ENCODE data around the gene ANK3. TPM values are rescaled to one million over a fixed set of nuclear protein-coding genes. Genes with fewer than 3 reads are reported as not detected.
"Not testable (repeated sequence)": the region's sequence is repeated elsewhere in the genome, so short reads cannot be mapped to it uniquely, and the experiment has no call there.

Gene ANK3
- polyA plus RNA-seq, 1 donor from 2014 or later, result 114 TPM

GRCh38 chr10:60040014-60040662, 349.5 kb downstream of the ANK3 start:
- H2AFZ ChIP-seq (ENCODE audit: low read depth, low read length), result no peak overlapping the region
- TF ChIP-seq CTCF (IDR thresholded peaks at IDR 0.05; ENCODE audit: poor library complexity, severe bottlenecking) (no peak), REST (IDR thresholded peaks at IDR 0.05; ENCODE audit: borderline replicate concordance) (no peak), MXI1 (conservative IDR thresholded peaks at IDR 0.05; ENCODE audit: poor library complexity, severe bottlenecking) (no peak)
- no peaks in the 10 kb centered on the region for H3K27me3 ChIP-seq (ENCODE audit: insufficient read depth, low read depth, low read length)

DNA sequence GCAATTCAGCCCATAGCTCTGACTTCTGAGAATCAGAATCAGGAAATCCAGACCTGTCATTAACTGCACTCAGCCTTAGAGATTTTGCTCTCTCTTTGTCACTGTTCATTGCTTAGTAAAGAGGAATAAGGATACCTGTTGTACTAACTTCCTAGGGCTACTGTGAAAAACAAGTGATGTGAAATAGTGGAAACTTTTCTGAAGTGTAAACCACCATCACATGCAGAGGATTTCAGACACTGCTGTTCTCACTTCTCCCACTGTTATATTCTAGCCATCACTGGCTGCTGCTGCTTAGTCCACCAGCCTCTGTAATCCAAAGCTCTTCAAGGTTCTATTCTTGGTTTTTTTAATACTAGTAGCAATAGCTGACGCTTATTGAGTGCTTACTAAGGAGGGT, 353.7 kb downstream of the ANK3 start:
- no peaks in the 10 kb centered on the region for H3K9me3 ChIP-seq (ENCODE audit: low read length)
- no peak overlapping the region for H3K4me2 ChIP-seq (ENCODE audit: low read length)
- no peaks in the 10 kb centered on the region for H3F3A ChIP-seq (ENCODE audit: insufficient read depth, low read length, poor library complexity, severe bottlenecking)
- H4K20me1 ChIP-seq (ENCODE audit: insufficient read depth), result no peaks in the 10 kb centered on the region
- TF ChIP-seq MXI1 (conservative IDR thresholded peaks at IDR 0.05; ENCODE audit: poor library complexity, severe bottlenecking) (no peak), SMC3 (conservative IDR thresholded peaks at IDR 0.05; ENCODE audit: poor library complexity) (no peak), CTCF (IDR thresholded peaks at IDR 0.05; ENCODE audit: poor library complexity, severe bottlenecking) (no peak), TAF1 (IDR thresholded peaks at IDR 0.05; ENCODE audit: low read depth) (no peak), EZH2 (IDR thresholded peaks at IDR 0.05; ENCODE audit: borderline replicate concordance, insufficient read depth, low read length, poor library complexity, severe bottlenecking) (no peak), REST (IDR thresholded peaks at IDR 0.05; ENCODE audit: borderline replicate concordance) (no peak), POLR2AphosphoS5 (IDR thresholded peaks at IDR 0.05) (no peak), RAD21 (conservative IDR thresholded peaks at IDR 0.05) (no peak), EP300 (conservative IDR thresholded peaks at IDR 0.05; ENCODE audit: poor library complexity, severe bottlenecking) (no peak)
- no peak overlapping the region for H3K27ac ChIP-seq (ENCODE audit: low read length)
- H3K36me3 ChIP-seq (ENCODE audit: insufficient read depth, low read length), result peaks cover 19% of the 10 kb centered on the region
- no peak overlapping the region for H3K9ac ChIP-seq (ENCODE audit: low read length)
- H3K79me2 ChIP-seq (replicated peaks; ENCODE audit: insufficient read depth, low read length), result no peaks in the 10 kb centered on the region
- no peak overlapping the region for H2AFZ ChIP-seq (ENCODE audit: low read depth, low read length)
- no peaks in the 10 kb centered on the region for H3K9me2 ChIP-seq (ENCODE audit: insufficient read depth, low read length)
- H3K4me3 ChIP-seq (ENCODE audit: low read length), result no peak overlapping the region
- H3K27me3 ChIP-seq (ENCODE audit: insufficient read depth, low read depth, low read length), result no peaks in the 10 kb centered on the region

More at GRCh38 chr10:60040014-60040662, 349.5 kb downstream of the ANK3 start:
- H3K9me3 ChIP-seq (ENCODE audit: low read length), result no peaks in the 10 kb centered on the region
- no peaks in the 10 kb centered on the region for H3K79me2 ChIP-seq (replicated peaks; ENCODE audit: insufficient read depth, low read length)
- H3K4me2 ChIP-seq (ENCODE audit: low read length), result no peak overlapping the region
- no peak overlapping the region for H3K27ac ChIP-seq (ENCODE audit: low read length)
- H4K20me1 ChIP-seq (ENCODE audit: insufficient read depth), result no peaks in the 10 kb centered on the region
- no peaks in the 10 kb centered on the region for H3F3A ChIP-seq (ENCODE audit: insufficient read depth, low read length, poor library complexity, severe bottlenecking)
- peaks cover 22% of the 10 kb centered on the region for H3K36me3 ChIP-seq (ENCODE audit: insufficient read depth, low read length)
- H3K4me3 ChIP-seq (ENCODE audit: low read length), result no peak overlapping the region
- no peaks in the 10 kb centered on the region for H3K9me2 ChIP-seq (ENCODE audit: insufficient read depth, low read length)
- H3K9ac ChIP-seq (ENCODE audit: low read length), result no peak overlapping the region

GRCh38 chr10:60035375-60035774, 354.3 kb downstream of the ANK3 start:
- H3K27me3 ChIP-seq (ENCODE audit: insufficient read depth, low read depth, low read length); H3F3A ChIP-seq (ENCODE audit: insufficient read depth, low read length, poor library complexity, severe bottlenecking); H3K9ac ChIP-seq (ENCODE audit: low read length); H3K27ac ChIP-seq (ENCODE audit: low read length); H3K9me3 ChIP-seq (ENCODE audit: low read length); H3K4me3 ChIP-seq (ENCODE audit: low read length); H3K4me2 ChIP-seq (ENCODE audit: low read length); H4K20me1 ChIP-seq (ENCODE audit: insufficient read depth); H3K9me2 ChIP-seq (ENCODE audit: insufficient read depth, low read length); H3K79me2 ChIP-seq (replicated peaks; ENCODE audit: insufficient read depth, low read length); H2AFZ ChIP-seq (ENCODE audit: low read depth, low read length): not testable (repeated sequence)
- peaks cover 16% of the 10 kb centered on the region for H3K36me3 ChIP-seq (ENCODE audit: insufficient read depth, low read length)
